GM19328 (cell line): ENCODE measurements around the gene CASKIN1.

ENCODE experiments used
- ATAC-seq: cut with Tn5 transposase; IDR thresholded peaks from one replicate; pipeline ENCODE4 v1.9.1; 2021; ENCODE audit warnings: mild to moderate bottlenecking, moderate library complexity; ENCODE audit not compliant: unreplicated experiment

CASKIN1 gene

GRCh38 chr16:2197765-2198164 lies 1.4 kb upstream of the CASKIN1 start:
- no peak for ATAC-seq

GRCh38 chr16:2196981-2197511 lies 641 bp upstream of the CASKIN1 start:
- ATAC-seq, result no peak

- ATAC-seq, result no peak
Measured at GRCh38 chr16:2195322-2196161, 863 bp downstream of the CASKIN1 start.

GRCh38 chr16:2194852-2195321 lies 1.5 kb downstream of the CASKIN1 start:
- ATAC-seq, result no peak

GRCh38 chr16:2194166-2194834 lies 2.1 kb downstream of the CASKIN1 start:
- no peak for ATAC-seq

GRCh38 chr16:2191446-2191706 lies 5.0 kb downstream of the CASKIN1 start:
- no peak for ATAC-seq

GRCh38 chr16:2190659-2191445 lies 5.6 kb downstream of the CASKIN1 start:
- ATAC-seq, result no peak

GRCh38 chr16:2190002-2190658 lies 6.3 kb downstream of the CASKIN1 start:
- ATAC-seq, result no peak

GRCh38 chr16:2189252-2189893 lies 7.0 kb downstream of the CASKIN1 start:
- no peak for ATAC-seq

GRCh38 chr16:2188395-2188794 lies 8.0 kb downstream of the CASKIN1 start:
- no peak for ATAC-seq

- ATAC-seq, result no peak
Measured at GRCh38 chr16:2187212-2187611, 9.2 kb downstream of the CASKIN1 start.

- no peak for ATAC-seq
Measured at GRCh38 chr16:2186505-2186904, 9.9 kb downstream of the CASKIN1 start.

GRCh38 chr16:2186064-2186463 lies 10.3 kb downstream of the CASKIN1 start:
- no peak for ATAC-seq

- ATAC-seq, result no peak
Measured at GRCh38 chr16:2184962-2185361, 11.4 kb downstream of the CASKIN1 start.

GRCh38 chr16:2184346-2184745 lies 12.1 kb downstream of the CASKIN1 start:
- ATAC-seq, result no peak

- ATAC-seq, result no peak
Measured at GRCh38 chr16:2183671-2184070, 12.7 kb downstream of the CASKIN1 start.

- no peak for ATAC-seq
Measured at GRCh38 chr16:2181952-2182351, 14.5 kb downstream of the CASKIN1 start.

GRCh38 chr16:2180962-2181923 lies 15.2 kb downstream of the CASKIN1 start:
- no peak for ATAC-seq

- no peak for ATAC-seq
Measured at GRCh38 chr16:2180461-2180860, 15.9 kb downstream of the CASKIN1 start.
